NCI-H2029 treated with DMSO at 0.1 percent for 48 hours (cell line): ENCODE measurements around the gene WWTR1.

Source experiments
- DNase-seq: peaks from one replicate; lab custom pipeline; 2025; lab: John Stamatoyannopoulos, UW

Gene WWTR1

DNA sequence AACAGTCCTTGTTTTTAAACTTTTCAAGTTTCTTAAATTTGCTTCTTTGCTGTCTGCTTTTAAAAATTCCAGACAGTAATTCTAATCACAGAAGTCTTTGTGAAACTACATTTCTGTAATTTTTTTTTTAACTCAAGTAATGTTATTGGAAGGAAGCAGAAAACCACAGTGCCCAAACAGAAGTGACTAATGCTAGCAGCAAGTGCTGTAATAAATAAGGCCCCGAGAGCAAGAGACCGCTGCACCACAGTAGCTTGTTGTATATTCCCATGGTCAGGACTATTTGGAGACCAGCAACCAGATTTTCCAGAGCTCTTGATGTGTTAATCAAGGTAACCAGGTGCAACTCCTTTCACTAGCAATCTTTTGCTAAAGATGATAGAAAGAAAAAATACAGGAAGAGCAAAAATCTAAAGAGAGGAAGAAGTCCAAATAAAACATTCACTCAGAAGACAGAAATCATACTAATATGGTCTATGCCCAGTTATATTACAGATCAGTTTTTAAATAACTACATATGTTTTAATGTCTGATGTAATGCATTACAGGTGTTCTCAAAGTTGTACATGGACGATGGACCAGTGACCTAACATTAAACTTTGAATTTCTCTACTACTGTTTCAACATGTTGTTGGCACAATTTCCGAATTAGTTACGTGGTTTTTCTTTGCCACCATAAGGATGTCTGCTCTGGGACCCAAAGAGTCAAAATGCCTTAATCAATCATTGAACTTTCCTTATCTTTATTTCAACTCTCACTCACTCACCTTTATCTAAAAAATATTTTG is 36.4 kb downstream of the WWTR1 start:
- DNase-seq, result no peak

DNA sequence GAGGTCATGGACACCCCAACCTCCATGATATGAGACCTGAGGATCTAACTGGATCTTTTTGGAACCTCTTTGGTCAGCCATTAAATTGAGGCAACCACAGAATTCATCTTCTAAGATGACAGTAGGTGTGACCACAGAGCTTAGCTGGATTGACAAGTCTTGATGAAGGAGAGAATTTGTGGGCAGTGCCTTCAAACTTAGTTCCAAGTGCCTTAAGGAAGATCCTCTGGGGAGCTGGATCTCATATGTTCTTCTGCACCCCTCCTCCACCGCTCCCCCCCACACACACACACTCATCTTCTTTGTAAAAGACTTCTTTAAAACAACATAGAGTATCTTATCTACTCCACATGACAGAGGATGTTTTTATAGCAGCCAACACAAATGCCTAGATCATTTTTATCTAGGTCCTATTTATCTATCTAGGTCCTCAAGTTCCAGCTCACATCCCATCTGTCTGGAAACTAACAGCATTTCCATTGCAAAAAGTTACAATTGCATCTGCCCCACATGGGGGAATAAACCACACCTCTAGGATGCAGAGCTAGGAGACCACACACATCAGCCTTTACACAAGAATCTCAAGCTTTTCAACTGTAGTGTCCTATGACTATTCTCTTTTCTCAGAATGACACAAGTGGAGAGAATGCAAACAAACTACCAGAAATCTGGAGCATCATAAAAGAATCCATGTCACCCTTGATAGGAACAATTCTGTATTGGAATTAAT is 37.4 kb downstream of the WWTR1 start:
- DNase-seq, result no peak

DNA sequence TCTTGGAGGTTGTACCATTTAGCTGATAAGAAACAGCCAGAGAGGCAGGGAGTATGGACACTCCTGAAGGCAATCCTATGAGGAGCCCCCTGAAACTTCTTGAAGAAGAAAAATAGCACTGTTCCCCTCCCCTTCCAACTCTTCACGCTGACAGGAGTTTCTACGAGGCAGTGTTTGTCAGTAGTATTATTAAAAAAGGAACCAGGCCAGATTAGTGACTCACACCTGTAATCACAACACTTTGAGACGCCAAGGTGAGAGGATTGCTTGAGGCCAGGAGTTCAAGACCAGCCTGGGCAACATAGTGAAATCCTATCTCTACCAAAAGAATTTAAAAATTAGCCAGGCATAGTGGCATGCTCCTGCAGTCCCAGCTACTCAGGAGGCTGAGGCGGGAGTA is 38.7 kb downstream of the WWTR1 start:
- DNase-seq, result no peak

DNA sequence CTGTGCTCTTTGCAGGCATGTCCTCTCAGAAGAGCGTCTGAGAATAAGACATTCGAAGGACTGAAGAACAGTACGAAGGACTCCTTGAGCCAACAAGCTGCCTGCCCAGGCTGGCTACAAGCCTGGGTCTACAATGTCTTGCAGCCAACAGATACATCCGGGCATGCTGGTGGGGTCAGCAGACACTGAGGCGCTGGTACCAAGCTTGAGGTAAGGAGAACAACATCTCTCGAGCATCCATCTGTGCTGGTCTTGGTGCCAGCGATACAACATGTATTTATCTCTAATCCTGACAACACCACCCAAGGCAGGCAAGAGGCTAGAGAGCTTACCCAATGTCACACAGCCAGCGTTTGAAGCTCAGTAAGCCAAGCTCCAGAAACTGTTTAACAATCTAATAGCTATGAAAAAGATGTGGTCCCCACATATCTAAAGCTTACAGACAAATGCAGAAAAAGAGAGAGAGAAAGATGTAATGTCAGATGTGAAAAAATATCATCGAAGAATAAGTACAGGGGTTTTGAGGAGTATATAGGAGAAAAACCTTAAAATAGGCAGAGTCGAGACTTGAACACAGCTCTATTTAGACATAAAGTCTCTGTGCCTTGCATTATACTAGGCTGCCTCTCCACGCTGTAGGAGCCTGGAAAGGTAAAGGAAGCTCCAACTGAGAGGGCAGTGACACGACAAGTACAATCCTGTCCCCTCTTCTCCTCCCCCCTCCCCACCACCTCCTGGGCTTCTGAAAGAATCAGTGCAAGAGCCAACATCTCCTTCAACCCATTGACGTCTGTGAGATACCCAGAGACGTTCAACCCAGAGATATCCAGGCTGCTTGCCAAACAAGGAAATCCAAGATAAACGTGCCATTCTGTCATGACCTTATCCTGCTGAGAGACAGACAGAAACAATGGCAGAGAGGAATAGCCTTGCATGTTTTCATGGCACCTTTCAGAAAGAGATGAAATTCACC is 39.4 kb downstream of the WWTR1 start:
- peak; percentile 7 for DNase-seq

DNA sequence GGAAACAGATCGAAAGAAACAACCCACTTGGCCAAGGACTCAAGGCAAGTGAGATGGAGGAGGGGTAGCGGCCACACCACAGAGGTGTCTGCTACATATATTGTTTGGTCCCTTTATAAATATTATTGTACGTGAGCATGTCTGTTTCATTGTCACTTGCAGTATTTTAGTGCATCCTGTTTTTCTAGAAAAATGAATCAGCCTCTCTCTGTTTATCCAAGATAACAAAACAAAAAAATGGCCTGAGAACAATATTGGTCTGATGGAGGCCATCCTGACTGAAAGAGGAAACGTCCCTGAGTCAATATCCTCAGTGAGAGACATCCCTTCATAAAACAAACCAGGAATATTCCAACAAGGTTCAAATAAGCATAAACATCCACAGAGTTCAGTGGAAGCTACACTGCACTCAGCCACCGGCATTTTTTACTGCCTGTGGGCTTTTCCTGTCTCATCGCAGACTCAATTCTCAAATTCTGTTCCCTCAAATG is 42.0 kb downstream of the WWTR1 start:
- no peak for DNase-seq

DNA sequence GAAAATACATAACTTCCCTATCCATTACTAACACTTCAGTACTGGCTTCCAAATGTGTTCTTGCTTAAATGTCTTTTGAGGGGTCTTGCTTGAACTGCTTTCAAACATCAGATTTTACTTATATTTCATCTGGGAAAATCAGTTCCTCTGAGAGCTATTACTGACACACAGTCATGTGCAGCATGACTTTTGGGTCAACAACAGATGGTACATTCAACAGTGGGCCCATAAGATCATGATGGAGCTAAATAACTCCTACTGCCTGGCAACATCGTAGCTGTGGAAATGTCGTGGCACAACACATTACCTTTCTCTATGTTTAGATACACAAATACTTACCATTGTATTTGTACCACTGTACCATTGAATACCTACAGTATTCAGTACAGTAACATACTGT is 43.8 kb downstream of the WWTR1 start:
- no peak for DNase-seq

DNA sequence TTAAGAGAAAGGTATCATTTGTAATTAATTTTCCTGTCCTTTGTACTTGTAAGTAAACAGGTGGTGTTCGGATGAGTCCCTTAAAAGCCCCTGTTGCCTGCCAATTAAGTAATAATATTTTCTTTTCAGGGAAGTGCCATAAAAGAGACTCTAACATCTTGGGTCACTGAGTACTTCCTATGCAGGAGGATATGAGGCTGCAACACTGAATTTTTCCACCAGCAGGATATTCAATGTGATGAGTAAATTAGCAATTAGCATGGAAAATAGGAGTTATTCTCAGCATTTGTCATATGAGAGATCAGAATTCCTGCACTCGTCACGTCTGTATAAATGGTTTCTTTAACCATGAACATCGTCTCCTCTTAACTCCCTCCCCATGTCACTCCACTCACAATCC is 45.4 kb downstream of the WWTR1 start:
- DNase-seq, result no peak

DNA sequence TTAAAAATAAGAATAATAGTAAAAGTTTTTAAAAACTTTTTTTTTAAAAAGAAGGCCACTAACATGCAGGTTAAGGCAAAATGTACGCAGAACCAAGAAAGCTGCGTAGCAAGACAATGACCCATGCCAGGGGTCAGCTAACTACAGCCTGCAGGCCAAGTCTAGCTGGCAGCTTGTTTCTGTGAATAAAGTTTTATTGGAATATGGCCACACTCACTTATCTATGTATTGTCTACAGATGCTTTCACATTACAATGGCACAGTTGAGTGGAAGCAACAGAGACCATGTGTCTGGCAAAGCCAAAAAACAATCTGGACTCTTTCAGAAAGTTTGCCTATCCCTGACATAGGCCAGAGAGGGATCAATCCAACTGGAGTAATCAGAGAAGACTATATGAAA is 46.7 kb downstream of the WWTR1 start:
- DNase-seq, result no peak

DNA sequence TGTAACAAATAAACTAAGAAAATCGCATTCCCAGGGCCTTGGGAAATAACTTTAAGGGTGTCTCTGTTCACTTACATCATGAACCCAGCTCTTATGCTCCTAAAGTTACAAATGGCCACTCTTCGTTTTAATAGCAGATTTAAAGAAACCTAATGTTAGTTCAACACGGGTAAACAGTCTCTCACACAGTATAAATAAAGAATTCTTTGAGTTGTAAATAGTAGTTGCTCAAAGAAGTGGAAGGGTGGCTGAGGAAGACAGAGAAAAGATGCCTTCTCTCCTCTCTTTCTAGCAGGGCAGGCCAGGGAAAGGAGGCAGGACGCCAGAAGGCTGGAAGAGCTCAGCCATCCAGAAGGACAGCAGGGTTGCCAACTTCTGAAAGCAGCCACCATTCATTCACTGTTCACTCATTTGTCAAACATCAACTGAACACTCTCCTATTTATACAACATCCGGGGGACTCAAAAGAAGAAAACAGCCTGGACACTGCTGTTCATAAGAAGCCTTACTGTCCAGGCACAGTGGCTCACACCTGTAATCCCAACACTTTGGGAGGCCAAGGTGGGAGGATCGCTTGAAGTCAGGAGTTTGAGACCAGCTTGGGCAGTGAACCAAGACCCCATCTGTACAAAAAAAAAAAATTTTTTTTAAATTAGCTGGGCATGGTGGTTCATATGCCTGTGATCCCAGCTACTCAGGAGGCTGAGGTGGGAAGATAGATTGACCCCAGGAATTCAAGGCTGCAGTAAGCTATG is 47.3 kb downstream of the WWTR1 start:
- DNase-seq, result no peak

DNA sequence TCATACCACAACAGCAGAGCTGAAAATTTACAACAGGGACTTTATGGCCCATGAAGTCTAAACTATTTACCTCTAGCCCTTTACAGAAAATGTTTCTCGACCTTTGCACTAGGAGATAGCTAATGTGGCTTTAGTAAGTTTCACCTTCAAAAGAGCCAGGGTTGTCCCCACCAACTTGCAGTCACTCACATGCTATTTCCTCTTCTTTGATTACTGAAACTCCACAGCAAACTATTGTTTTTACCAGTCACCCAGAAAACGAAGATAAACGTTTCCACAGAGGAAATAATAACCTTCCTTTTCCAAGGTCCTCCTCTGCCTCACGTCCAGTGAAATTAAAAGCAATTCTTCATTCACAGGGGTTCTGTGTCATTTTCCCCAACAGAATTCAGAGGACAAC is 48.2 kb downstream of the WWTR1 start:
- no peak for DNase-seq

DNA sequence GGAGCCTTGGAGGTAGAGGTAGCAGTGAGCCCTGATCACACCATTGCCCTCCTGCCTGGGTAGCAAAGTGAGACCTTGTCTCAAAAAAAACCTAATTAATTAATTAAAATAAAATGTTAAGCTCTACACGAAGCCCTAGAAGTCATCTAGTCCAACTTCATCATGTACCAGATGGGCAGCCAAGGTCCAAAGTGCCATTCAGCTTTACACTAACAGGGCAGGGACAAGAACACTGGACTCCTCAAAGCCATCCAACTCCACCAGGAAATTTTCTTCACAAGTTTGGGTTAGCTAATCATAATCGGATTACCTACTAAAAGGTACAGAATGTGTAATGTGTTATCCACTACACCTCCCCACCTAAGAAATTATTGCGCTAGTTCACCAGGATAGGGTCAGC is 48.8 kb downstream of the WWTR1 start:
- DNase-seq, result no peak

DNA sequence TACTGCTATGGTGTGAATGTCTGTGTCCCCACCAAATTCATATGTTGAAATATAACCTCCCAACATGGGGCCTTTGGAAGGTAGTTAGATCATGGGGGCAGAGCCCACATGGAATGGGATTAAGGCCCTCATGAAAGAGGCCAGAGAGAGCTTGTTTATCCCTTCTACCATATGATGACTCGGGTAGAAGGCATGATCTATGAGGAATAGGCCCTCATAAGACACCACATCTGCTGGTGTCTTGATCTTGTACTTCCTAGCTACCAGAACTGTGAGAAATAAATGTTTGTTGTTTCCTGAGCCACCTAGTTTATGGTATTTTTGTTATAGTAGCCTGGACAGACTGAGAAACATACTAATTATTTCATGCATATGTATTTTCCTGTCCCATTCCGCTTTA is 51.9 kb downstream of the WWTR1 start:
- DNase-seq, result no peak

DNA sequence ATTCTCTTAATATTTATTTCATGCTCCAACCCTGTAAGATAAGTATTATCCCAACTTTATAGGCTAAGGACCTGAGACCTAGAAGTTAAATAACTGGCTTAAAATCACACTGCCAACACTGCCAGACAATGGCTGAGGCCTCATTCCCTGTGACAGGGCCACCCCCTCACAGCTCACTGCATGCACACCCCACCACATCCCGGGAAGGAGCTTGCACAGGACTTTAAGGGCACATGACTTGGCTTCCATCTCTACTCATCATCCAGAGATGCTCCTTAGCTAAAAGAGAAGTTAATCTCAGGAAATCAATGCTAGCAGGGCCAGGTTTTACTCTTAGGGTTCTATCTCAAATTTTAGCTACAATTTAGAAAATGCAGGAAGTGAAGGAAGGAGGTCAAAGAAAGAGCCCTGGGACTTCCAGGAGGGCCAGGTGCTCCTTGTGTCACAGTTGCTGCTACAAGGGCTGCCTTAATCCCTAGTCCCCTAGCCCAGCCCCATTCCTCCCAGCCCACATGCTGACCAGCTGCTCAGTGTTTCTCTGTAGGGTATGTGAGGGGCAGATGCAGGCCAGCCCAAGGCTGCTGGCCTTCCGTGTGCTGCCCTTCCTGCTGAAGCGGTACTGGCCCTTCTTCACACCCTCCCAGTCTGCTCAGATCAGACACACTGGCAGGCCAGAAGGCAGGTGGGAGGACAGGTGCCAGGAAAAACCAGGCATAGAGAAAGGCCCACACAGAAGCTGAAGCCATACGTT is 53.5 kb downstream of the WWTR1 start:
- no peak for DNase-seq

DNA sequence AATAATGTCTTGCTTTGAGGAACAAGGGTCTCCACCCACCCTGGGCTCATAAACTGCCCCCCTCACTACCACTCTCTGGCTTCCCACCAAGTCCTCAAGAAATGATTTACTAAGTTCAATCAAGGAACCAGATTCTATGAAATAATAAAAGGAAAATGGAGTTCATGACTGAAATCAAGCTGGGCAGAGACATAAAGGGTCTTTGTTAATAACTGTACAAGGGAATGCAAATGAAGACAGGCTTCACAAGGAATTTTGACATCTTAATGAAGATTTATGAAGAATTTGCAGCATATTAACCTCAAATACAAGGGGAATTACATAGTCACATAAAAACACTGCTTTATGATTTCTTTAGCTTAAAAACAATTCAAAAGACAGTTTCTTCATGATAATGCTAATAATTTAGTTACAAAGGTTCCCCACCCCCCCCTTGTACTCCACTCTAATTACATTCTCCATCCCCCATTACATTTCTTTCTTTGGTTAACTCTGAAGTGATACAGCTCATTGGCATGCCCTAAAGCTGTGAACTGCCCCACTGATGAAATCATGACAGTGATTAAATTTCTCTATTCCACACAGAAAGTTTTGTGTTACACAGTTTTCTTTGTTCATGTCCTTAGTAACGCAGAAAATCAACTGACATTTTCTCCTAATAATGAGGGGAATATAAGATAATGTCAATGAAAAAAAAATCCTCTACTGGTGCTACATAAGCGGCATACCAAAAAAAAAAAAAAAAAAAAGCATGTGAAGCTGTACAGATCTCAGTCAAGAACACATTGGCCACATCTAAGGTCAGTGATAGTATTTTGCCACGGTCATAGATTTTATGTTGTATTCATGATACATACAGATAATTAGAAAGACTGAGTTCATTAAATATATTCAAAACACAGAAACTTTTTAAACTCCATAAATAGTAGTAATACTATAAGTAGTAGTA is 54.4 kb downstream of the WWTR1 start:
- DNase-seq, result no peak

DNA sequence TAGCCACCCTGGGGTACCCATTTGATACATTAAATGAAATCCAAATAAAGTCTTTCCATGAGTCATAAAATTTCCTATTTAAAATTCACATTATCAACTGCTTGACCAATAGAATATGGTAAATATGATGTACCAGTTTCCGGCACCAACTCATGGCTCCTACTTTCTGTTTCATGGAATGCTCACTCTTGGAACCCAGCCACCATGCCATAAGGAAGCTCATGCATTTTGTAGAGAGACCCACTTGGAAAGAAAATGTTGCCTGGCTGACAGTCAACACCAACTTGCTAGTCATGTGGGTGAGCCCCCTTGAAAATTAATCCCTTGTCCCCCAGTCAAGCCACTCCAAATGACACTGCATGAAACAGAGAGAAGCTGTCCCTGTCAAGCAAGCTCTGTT is 57.2 kb downstream of the WWTR1 start:
- no peak for DNase-seq

DNA sequence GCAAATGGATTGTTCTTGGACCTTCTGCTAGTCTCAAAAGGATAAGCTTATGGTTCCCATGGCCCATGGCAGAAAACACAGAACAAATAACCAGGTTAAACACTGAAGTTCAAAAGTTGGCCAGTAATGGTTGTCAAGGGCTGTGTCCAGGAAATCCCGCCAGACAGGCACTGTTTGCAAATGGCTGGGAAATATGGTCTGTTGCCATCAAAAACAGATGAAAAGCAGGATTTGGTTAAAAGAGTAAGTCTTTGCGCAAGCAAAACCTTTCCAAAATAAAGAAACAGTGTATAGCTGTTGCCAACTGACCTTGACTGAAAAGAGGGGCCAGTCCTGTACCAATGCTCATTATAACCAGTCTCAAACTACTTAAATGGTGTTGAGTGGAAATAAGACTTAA is 58.6 kb downstream of the WWTR1 start:
- no peak for DNase-seq

DNA sequence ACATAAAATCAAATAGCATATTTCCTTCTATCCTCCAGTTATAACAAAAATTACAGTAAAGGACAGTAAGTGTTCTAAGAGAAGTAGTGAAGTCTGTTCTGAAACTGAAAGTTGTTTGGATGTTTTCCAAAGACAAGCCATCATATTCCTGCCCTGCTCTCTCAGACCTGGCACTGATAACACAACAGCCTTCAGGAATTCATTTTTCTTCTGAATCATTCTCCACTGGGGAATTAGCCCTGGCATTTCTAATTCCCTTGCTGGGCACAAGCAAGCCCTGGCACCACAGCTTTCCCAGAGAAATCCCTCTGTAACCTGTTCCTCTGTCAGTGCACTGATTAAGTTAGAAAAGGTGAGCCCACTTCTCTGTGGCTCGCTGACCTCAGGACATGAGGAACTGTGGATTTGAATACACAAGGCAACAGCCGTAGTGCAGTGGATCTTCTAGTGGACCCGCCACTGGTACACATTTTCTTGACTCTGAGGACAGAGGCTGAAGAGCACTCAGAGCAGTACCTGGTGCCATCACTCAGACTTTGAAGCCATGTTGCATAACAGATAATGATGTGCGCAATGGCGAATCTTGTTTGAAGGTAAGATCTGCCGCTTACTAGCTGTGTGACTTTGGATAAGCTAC is 61.6 kb downstream of the WWTR1 start:
- no peak for DNase-seq

DNA sequence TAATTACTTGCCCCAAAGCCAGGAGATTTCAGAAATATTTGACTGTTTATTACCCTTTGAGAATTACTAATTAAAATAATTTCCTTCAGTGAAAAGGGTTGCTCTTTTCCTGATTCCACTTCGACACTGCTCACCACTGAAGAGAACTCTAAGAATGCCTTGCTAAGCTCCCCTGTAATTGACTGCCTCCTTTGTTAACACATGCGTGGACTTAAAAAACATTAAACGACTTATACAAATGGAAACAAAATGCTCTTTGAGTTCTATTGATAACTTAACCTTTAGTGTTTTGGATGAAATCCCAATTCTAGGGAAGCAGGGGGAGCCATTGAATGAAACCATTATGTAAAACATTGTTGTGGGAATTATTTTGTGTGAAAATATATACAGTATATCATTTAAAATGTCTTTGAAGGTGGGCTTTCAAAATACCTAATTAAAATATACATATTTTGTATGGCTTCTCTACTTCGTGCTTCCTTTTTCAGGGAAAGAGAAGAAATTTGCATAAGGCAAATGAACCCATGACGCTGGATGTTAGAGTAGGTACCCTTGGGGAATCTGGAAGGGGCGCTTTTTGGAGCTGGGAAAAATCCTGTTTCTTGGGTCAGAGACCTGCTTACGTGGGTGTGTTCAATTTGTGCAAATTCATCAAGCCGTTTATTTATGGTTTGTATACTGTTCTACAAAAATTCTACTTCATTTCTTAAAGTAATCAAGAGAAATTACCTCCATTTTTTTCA is 64.2 kb downstream of the WWTR1 start:
- no peak for DNase-seq
